ENCODE measurements around the gene PRPF18.

- TF ChIP-seq, protein P1, sequence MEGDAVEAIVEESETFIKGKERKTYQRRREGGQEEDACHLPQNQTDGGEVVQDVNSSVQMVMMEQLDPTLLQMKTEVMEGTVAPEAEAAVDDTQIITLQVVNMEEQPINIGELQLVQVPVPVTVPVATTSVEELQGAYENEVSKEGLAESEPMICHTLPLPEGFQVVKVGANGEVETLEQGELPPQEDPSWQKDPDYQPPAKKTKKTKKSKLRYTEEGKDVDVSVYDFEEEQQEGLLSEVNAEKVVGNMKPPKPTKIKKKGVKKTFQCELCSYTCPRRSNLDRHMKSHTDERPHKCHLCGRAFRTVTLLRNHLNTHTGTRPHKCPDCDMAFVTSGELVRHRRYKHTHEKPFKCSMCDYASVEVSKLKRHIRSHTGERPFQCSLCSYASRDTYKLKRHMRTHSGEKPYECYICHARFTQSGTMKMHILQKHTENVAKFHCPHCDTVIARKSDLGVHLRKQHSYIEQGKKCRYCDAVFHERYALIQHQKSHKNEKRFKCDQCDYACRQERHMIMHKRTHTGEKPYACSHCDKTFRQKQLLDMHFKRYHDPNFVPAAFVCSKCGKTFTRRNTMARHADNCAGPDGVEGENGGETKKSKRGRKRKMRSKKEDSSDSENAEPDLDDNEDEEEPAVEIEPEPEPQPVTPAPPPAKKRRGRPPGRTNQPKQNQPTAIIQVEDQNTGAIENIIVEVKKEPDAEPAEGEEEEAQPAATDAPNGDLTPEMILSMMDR (IDR thresholded peaks at IDR 0.05; ENCODE audit: insufficient read depth, low read depth, low read length): no peak
- no peak for TF ChIP-seq EZH2 (IDR thresholded peaks at IDR 0.05; ENCODE audit: insufficient read depth, low read length)
These were observed 91.5 kb downstream of the PRPF18 start for GRCh38 chr10:13678101-13678843.

Data from astrocyte (in vitro differentiated cells and primary cell).